H9 (cell line): ENCODE measurements around the gene DPP10. TPM values are rescaled to one million over a fixed set of nuclear protein-coding genes. Genes with fewer than 3 reads are reported as not detected.

Source experiments
- DNase-seq: peaks from one replicate; pipeline ENCODE4 v3.0.0-alpha.2; 2017
- H2AFZ ChIP-seq: one replicate; pipeline ENCODE4 v1.6.1; 2013; ENCODE audit warnings: mild to moderate bottlenecking, low read length, control low read depth, moderate library complexity
- H2AK5ac ChIP-seq: 2 replicates; pipeline ENCODE4 v1.6.1; 2013; ENCODE audit warnings: low read length, control low read depth, mixed read lengths; ENCODE audit not compliant: insufficient read length
- H2BK120ac ChIP-seq: one replicate; pipeline ENCODE4 v1.6.1; 2013; ENCODE audit warnings: low read depth, mild to moderate bottlenecking, low read length, control low read depth, inconsistent platforms; ENCODE audit not compliant: poor library complexity, severe bottlenecking
- H2BK12ac ChIP-seq: 2 replicates; pipeline ENCODE4 v1.6.1; 2013; ENCODE audit warnings: low read length, control low read depth, mixed read lengths, low read depth; ENCODE audit not compliant: insufficient read length
- H2BK15ac ChIP-seq: 2 replicates; pipeline ENCODE4 v1.6.1; 2013; ENCODE audit warnings: low read depth, low read length, control low read depth
- H2BK20ac ChIP-seq: one replicate; pipeline ENCODE4 v1.6.1; 2013; ENCODE audit warnings: low read depth, mild to moderate bottlenecking, low read length, control low read depth, inconsistent platforms; ENCODE audit not compliant: poor library complexity, severe bottlenecking
- H2BK5ac ChIP-seq: 2 replicates; pipeline ENCODE4 v1.6.1; 2013; ENCODE audit warnings: low read length, control low read depth, mixed read lengths; ENCODE audit not compliant: insufficient read length
- H3K14ac ChIP-seq: 2 replicates; pipeline ENCODE4 v1.6.1; 2013; ENCODE audit warnings: low read length, control low read depth; ENCODE audit not compliant: insufficient read depth
- H3K18ac ChIP-seq: 2 replicates; pipeline ENCODE4 v1.6.1; 2013; ENCODE audit warnings: low read depth, mild to moderate bottlenecking, mixed read lengths, low read length, control low read depth; ENCODE audit not compliant: insufficient read length
- H3K23ac ChIP-seq: 2 replicates; pipeline ENCODE4 v1.6.1; 2013; ENCODE audit warnings: low read length, control low read depth, mixed read lengths, low read depth; ENCODE audit not compliant: insufficient read length
- H3K23me2 ChIP-seq: 2 replicates; pipeline ENCODE4 v1.6.1; 2013; ENCODE audit warnings: low read depth, mild to moderate bottlenecking, mixed read lengths, low read length, control low read depth; ENCODE audit not compliant: insufficient read length, poor library complexity, severe bottlenecking
- H3K27ac ChIP-seq: 2 replicates; pipeline ENCODE4 v1.5.1; 2013; ENCODE audit warnings: low read length, control low read depth, mixed read lengths, low read depth; ENCODE audit not compliant: insufficient read length
- H3K27me3 ChIP-seq: 2 replicates; pipeline ENCODE4 v1.6.1; 2013; ENCODE audit warnings: low read length, control low read depth, inconsistent platforms; ENCODE audit not compliant: insufficient read depth
- H3K4ac ChIP-seq: 2 replicates; pipeline ENCODE4 v1.6.1; 2013; ENCODE audit warnings: low read depth, mild to moderate bottlenecking, control low read depth, inconsistent platforms, low read length, moderate library complexity
- H3K4me1 ChIP-seq: 2 replicates; pipeline ENCODE4 v1.6.1; 2013; ENCODE audit warnings: low read length, control low read depth, inconsistent platforms; ENCODE audit not compliant: insufficient read depth
- H3K4me2 ChIP-seq: 2 replicates; pipeline ENCODE4 v1.6.1; 2013; ENCODE audit warnings: low read length, control low read depth, mixed read lengths; ENCODE audit not compliant: insufficient read length, insufficient read depth
- H3K56ac ChIP-seq: 2 replicates; pipeline ENCODE4 v1.6.1; 2013; ENCODE audit warnings: low read depth, mild to moderate bottlenecking, mixed read lengths, low read length, control low read depth; ENCODE audit not compliant: insufficient read length
- H3K79me1 ChIP-seq: 2 replicates; pipeline ENCODE4 v1.6.1; 2013; ENCODE audit warnings: low read depth, mild to moderate bottlenecking, moderate library complexity, low read length, control low read depth, inconsistent platforms; ENCODE audit not compliant: insufficient read depth, poor library complexity, severe bottlenecking
- H3K79me2 ChIP-seq: 2 replicates; pipeline ENCODE4 v1.6.1; 2013; ENCODE audit warnings: low read length, control low read depth, inconsistent platforms; ENCODE audit not compliant: insufficient read depth
- H3K9ac ChIP-seq: 2 replicates; pipeline ENCODE4 v1.6.1; 2013; ENCODE audit warnings: low read length, control low read depth, mixed read lengths; ENCODE audit not compliant: insufficient read length; ENCODE audit errors: extremely low read depth
- H3K9me3 ChIP-seq: one replicate; pipeline ENCODE4 v1.6.1; 2013; ENCODE audit warnings: low read depth, low read length, inconsistent platforms; ENCODE audit not compliant: control insufficient read depth
- H3T11ph ChIP-seq: one replicate; pipeline ENCODE4 v1.6.1; 2013; ENCODE audit warnings: mild to moderate bottlenecking, low read length, control low read depth, inconsistent platforms
- H4K20me1 ChIP-seq: one replicate; pipeline ENCODE4 v1.6.1; 2013; ENCODE audit not compliant: control insufficient read depth, insufficient read length, insufficient read depth
- H4K5ac ChIP-seq: 2 replicates; pipeline ENCODE4 v1.6.1; 2013; ENCODE audit warnings: low read depth, mild to moderate bottlenecking, mixed read lengths, low read length, control low read depth; ENCODE audit not compliant: insufficient read length
- H4K8ac ChIP-seq: replicated peaks from 2 replicates; pipeline ENCODE4 v1.6.1; 2013; ENCODE audit warnings: low read length, control low read depth, mixed read lengths, low read depth; ENCODE audit not compliant: insufficient read length
- H4K91ac ChIP-seq: 2 replicates; pipeline ENCODE4 v1.6.1; 2013; ENCODE audit warnings: low read depth, mild to moderate bottlenecking, moderate library complexity, mixed read lengths, low read length, control low read depth; ENCODE audit not compliant: insufficient read length
- H3K27ac Mint-ChIP-seq, 3 experiments: 2 replicates in 2 of 3; 3 replicates in 1 of 3; pipeline ENCODE4 v1.8.0; 2020 to 2021; ENCODE audit warnings: mixed read lengths in 3 of 3, mild to moderate bottlenecking in 1 of 3, moderate library complexity in 1 of 3
- H3K27me3 Mint-ChIP-seq: 2 replicates; pipeline ENCODE4 v1.8.0; 2021; ENCODE audit warnings: low read depth, mild to moderate bottlenecking, moderate library complexity, mixed read lengths
- H3K36me3 Mint-ChIP-seq, 3 experiments: 2 replicates in 2 of 3; 3 replicates in 1 of 3; pipeline ENCODE4 v1.8.0; 2020 to 2021; ENCODE audit warnings: low read depth in 3 of 3, mixed read lengths in 3 of 3; ENCODE audit not compliant: insufficient read depth in 1 of 3
- H3K4me1 Mint-ChIP-seq, 2 experiments: 2 replicates each; pipeline ENCODE4 v1.8.0; 2020; ENCODE audit warnings: mixed read lengths in 2 of 2
- H3K4me3 Mint-ChIP-seq, 2 experiments: 2 replicates in 1 of 2; 3 replicates in 1 of 2; pipeline ENCODE4 v1.8.0; 2020 to 2021; ENCODE audit warnings: mild to moderate bottlenecking in 2 of 2, mixed read lengths in 2 of 2, moderate library complexity in 1 of 2
- H3K9me3 Mint-ChIP-seq, 2 experiments: 2 replicates in 1 of 2; 3 replicates in 1 of 2; pipeline ENCODE4 v1.8.0; 2020; ENCODE audit warnings: mild to moderate bottlenecking in 2 of 2, mixed read lengths in 2 of 2, moderate library complexity in 1 of 2
- CTCF ChIP-seq: fragments of 200-600 bp; sonication (generic); conservative IDR thresholded peaks from 3 replicates; pipeline ENCODE4 v1.8.0; 2021; ENCODE audit warnings: antibody characterized with exemption, mild to moderate bottlenecking
- WGBS: extraction: QIAGEN DNeasy Blood & Tissue Kit; methylation state at CpG from one replicate; pipeline ENCODE4 v1.1.7; 2013; ENCODE audit warnings: missing lambda C conversion rate, low lambda C conversion rate, mixed read lengths; ENCODE audit not compliant: insufficient read length; ENCODE audit errors: extremely low coverage; 5-methylcytosine and 5-hydroxymethylcytosine counted together
- total RNA-seq: library from RNA; stranded (reverse); gene quantifications from 2 replicates; pipeline ENCODE4 v1.2.1, GENCODE V29; 2021

The DPP10 gene
- total RNA-seq, 1 experiment from 2014 or later = 11.3 TPM

DNA sequence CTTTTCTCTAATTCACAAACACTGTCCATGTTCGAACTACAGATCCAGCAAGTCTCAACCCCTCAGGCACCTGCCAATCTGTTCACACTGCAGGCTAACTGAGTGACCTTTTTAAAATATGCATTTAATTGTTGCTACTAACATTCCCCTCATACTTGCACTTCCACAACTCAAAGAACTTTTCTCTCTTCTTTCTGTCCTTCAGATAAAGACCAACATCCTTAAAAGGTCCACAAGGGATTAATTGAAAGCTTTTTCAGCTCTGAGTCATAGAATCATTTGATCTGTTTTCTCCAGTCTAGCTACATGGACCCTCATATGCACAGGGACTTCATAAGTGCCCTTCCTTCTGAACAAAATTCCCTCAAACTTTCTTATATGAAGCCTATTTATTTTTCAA lies 1321.2 kb downstream of the DPP10 start:
- Histone ChIP-seq H3K4ac (no peak overlapping the region), H3K4me2 (no peak overlapping the region), H2BK120ac (no peak overlapping the region), H3K4me1 (no peaks in the 10 kb centered on the region; the same call in 1 of the 2 replicates), H4K91ac (no peak overlapping the region), H3K23ac (no peak overlapping the region), H4K20me1 (no peaks in the 10 kb centered on the region), H2BK5ac (no peak overlapping the region), H3T11ph (no peak overlapping the region), H3K56ac (no peak overlapping the region), H3K23me2 (no peaks in the 10 kb centered on the region), H2BK15ac (no peak overlapping the region), H2AK5ac (no peak overlapping the region), H3K14ac (no peak overlapping the region), H3K27ac (no peak overlapping the region), H4K8ac (no peak overlapping the region), H3K27me3 (no peaks in the 10 kb centered on the region), H3K9me3 (no peaks in the 10 kb centered on the region), H3K79me2 (no peaks in the 10 kb centered on the region), H2AFZ (no peak overlapping the region), H3K9ac (no peak overlapping the region), H2BK20ac (no peak overlapping the region), H3K79me1 (no peaks in the 10 kb centered on the region), H3K18ac (no peak overlapping the region), H4K5ac (no peak overlapping the region), H2BK12ac (no peak overlapping the region)
- no peaks in the 10 kb centered on the region for H3K9me3 Mint-ChIP-seq
- no peak for TF ChIP-seq CTCF
- no peak for DNase-seq
- H3K27ac Mint-ChIP-seq = no peak overlapping the region
- no CpG with 5 or more reads among the region's 1 CpG for WGBS
- no peaks in the 10 kb centered on the region for H3K36me3 Mint-ChIP-seq
- H3K4me1 Mint-ChIP-seq = peaks cover 4 to 6% of the 10 kb centered on the region in 2 experiments
- H3K4me3 Mint-ChIP-seq = no peak overlapping the region
- no peaks in the 10 kb centered on the region for H3K27me3 Mint-ChIP-seq
